HEK293 (cell line): Measurements from ENCODE around the gene THOC3.
A peak's percentile ranks its signal among the peaks of the same experiment; 100 is the strongest.
"Not testable (repeated sequence)": the region's sequence is repeated elsewhere in the genome, so short reads cannot be mapped to it uniquely, and the experiment has no call there.

Source experiments
- CTCF ChIA-PET: fragments of 350-600 bp; formaldehyde crosslinking; extraction: SDS; loops from one replicate; lab custom pipeline; 2021; ENCODE audit warnings: antibody characterized with exemption; lab: Yijun Ruan, JAX
- POLR2A ChIA-PET: fragments of 300-600 bp; formaldehyde crosslinking; extraction: SDS; loops from one replicate; lab custom pipeline; 2020; ENCODE audit warnings: antibody characterized with exemption, inconsistent platforms; lab: Yijun Ruan, JAX
- H3K27ac ChIP-seq: fragments of 200-500 bp; sonication (Bioruptor generic); 2 replicates; pipeline ENCODE4 v1.5.1; 2014; ENCODE audit warnings: low read depth, low read length, control low read depth, inconsistent platforms; ENCODE audit errors: extremely low read depth
- H3K36me3 ChIP-seq, 2 experiments: fragments of 200-500 bp in 1 of 2; sonication (Bioruptor generic) in 1 of 2; 1 replicate in 1 of 2; 2 replicates in 1 of 2; pipeline ENCODE4 v1.5.1; 2014 to 2017; ENCODE audit warnings: inconsistent platforms in 2 of 2, low read length in 2 of 2; ENCODE audit not compliant: control insufficient read depth in 2 of 2, insufficient read depth in 1 of 2
- H3K4me1 ChIP-seq: fragments of 200-500 bp; sonication (Bioruptor generic); 2 replicates; pipeline ENCODE4 v1.5.1; 2014; ENCODE audit warnings: mild to moderate bottlenecking, low read length, inconsistent platforms; ENCODE audit not compliant: control insufficient read depth, insufficient read depth
- H3K4me3 ChIP-seq: 2 replicates; pipeline ENCODE4 v1.5.1; 2011; ENCODE audit warnings: low read depth, mild to moderate bottlenecking, control low read depth, low read length, moderate library complexity
- H3K9me3 ChIP-seq: fragments of 200-500 bp; sonication (Bioruptor generic); 2 replicates; pipeline ENCODE4 v1.5.1; 2014; ENCODE audit warnings: low read depth, low read length, inconsistent platforms; ENCODE audit not compliant: control insufficient read depth, insufficient read depth
- YY1 ChIP-seq: fragments of 450-650 bp; formaldehyde crosslinking; IDR thresholded peaks from 2 replicates; pipeline ENCODE4 v1.5.1; 2018; ENCODE audit warnings: missing biosample characterization, missing genetic modification characterization
- YY2 ChIP-seq: fragments of 450-650 bp; formaldehyde crosslinking; IDR thresholded peaks from 2 replicates; pipeline ENCODE4 v1.5.1; 2016; ENCODE audit warnings: missing biosample characterization, missing genetic modification characterization
- ZBTB20 ChIP-seq: fragments of 450-650 bp; formaldehyde crosslinking; IDR thresholded peaks from 2 replicates; pipeline ENCODE4 v1.5.1; 2016; ENCODE audit warnings: missing biosample characterization, missing genetic modification characterization
- ZNF335 ChIP-seq: fragments of 450-650 bp; formaldehyde crosslinking; conservative IDR thresholded peaks from 2 replicates; pipeline ENCODE4 v1.5.1; 2016; ENCODE audit warnings: missing biosample characterization, missing genetic modification characterization
- TF ChIP-seq, protein P1 (sequence below): fragments of 450-650 bp; formaldehyde crosslinking; optimal IDR thresholded peaks from 2 replicates; pipeline ENCODE3; 2016; ENCODE audit warnings: missing biosample characterization, mild to moderate bottlenecking, missing genetic modification characterization

The THOC3 gene, protein sequence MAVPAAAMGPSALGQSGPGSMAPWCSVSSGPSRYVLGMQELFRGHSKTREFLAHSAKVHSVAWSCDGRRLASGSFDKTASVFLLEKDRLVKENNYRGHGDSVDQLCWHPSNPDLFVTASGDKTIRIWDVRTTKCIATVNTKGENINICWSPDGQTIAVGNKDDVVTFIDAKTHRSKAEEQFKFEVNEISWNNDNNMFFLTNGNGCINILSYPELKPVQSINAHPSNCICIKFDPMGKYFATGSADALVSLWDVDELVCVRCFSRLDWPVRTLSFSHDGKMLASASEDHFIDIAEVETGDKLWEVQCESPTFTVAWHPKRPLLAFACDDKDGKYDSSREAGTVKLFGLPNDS

DNA sequence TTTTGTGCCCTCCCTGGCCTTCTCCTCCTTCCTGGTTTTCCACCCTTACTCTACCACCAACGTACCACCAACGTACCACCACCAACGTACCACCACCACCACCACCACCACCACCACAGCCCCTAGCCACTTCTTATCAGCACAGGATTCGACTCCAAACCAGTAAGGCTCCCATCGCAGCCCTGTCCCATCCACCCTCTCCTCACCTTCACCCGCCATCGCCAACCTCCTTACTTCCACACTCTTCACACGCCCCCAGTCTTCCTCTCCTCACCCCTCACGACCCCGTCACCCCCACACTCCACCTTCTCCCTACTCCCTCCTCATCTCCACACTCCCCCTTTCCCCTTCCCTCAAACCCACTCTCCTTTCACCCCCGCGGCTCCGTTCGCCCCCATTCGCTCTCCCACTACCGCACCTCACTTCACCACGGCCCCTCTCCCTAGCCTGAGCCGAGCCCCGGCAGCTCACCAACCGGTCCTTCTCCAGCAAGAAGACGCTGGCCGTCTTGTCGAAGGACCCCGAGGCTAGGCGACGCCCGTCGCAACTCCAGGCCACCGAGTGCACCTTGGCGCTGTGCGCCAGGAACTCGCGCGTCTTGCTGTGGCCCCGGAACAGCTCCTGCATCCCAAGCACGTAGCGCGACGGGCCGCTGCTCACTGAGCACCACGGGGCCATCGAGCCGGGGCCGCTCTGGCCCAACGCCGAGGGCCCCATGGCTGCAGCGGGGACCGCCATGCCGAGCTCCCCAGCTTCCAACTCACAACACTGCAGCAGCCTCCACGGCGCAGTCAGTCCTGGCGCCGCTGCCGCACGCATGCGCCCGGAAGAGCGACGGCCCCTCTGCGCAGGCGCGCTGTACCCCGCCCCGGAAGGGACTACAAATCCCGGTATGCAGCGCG, at the start of gene THOC3:
TSS of gene THOC3 (minus strand) at position 845 of the 902 bp plus-strand sequence. CDS start at position 738, 107 bp downstream.
- H3K4me3 ChIP-seq = peak within 1 kb of the TSS; percentile 66
- TF ChIP-seq, protein P1, sequence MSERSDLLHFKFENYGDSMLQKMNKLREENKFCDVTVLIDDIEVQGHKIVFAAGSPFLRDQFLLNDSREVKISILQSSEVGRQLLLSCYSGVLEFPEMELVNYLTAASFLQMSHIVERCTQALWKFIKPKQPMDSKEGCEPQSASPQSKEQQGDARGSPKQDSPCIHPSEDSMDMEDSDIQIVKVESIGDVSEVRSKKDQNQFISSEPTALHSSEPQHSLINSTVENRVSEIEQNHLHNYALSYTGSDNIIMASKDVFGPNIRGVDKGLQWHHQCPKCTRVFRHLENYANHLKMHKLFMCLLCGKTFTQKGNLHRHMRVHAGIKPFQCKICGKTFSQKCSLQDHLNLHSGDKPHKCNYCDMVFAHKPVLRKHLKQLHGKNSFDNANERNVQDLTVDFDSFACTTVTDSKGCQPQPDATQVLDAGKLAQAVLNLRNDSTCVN (tag by site-specific recombination) = peak; percentile 45
- peak; percentile 35; the same call in 1 of the 2 replicates for TF ChIP-seq ZBTB20 (tag by site-specific recombination)
- TF ChIP-seq ZNF335 (tag by site-specific recombination) = peak; percentile 85
- 0 out of 2 replicates have a peak, but pooled peaks have one; percentile 20 for TF ChIP-seq YY2 (tag by site-specific recombination)
- TF ChIP-seq YY1 (tag by site-specific recombination) = peak; percentile 38; the same call in 1 of the 2 replicates
- CTCF ChIA-PET, H3K9me3 ChIP-seq, POLR2A ChIA-PET, H3K36me3 ChIP-seq, H3K4me1 ChIP-seq: not testable (repeated sequence)
- H3K27ac ChIP-seq = peak within 1 kb of the TSS; percentile 12; the same call in 1 of the 2 replicates

DNA sequence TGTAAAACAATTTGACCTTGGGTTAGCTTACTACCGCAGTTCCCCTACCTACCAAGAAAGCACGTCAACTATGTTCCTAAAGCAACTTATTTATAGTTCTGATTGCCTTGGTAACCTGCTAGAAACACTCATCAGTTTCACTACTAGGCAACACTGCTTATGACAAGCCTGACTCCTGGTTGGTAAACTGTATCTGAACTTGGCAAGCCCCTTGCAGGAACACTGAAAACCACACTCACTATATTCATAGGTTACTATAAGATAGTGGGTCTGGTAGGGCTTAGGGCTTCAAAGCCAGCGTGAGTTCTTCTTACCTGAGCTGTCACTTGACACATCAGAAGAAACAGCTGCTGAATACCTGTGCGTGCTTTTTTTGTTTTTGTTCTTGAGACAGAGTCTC, 49.2 kb upstream of the THOC3 start:
- H3K36me3 ChIP-seq, H3K27ac ChIP-seq, H3K4me3 ChIP-seq, CTCF ChIA-PET, H3K4me1 ChIP-seq, POLR2A ChIA-PET, H3K9me3 ChIP-seq: not testable (repeated sequence)

DNA sequence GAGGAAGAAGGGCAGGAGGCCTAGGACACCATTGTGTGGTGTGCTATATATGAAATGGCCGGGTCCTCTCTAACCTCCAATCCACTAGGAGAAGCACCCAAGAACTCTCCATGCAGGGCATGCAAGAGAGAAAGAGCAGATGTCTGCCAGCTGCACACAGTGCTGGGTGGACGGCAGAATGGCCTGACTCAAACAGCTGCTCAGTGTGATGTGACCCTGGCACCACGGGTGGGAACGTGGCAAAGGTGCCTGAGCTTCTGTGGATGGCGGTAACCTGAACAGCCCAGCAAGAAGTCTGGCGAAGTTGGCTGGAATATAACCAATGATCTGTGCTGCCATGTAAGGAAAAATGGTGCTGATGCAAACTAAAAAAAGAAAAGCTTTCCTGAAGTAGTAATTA, 46.2 kb upstream of the THOC3 start:
- CTCF ChIA-PET, H3K4me1 ChIP-seq, H3K36me3 ChIP-seq, H3K9me3 ChIP-seq, POLR2A ChIA-PET, H3K27ac ChIP-seq, H3K4me3 ChIP-seq: not testable (repeated sequence)

DNA sequence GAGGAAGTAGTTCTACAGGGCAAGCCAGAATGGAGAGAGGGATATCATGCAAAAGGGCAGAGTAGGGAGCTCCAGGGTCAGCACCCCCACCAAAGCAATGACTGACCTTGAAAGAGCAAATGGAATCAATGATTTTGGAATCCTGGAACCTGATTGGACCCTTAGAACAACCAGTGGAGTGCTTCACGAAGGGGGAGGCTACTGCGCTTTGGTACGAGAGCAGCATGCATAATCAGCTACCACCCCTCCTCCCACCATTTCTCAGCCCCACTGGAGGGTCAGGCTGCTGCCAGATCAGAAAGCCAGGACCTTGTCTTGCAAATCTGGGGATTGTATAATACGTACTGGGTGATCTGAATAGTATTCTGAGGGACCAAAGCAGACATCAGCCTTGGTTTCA, 43.0 kb upstream of the THOC3 start:
- H3K4me3 ChIP-seq, H3K9me3 ChIP-seq, H3K27ac ChIP-seq, POLR2A ChIA-PET, H3K36me3 ChIP-seq, CTCF ChIA-PET, H3K4me1 ChIP-seq: not testable (repeated sequence)

DNA sequence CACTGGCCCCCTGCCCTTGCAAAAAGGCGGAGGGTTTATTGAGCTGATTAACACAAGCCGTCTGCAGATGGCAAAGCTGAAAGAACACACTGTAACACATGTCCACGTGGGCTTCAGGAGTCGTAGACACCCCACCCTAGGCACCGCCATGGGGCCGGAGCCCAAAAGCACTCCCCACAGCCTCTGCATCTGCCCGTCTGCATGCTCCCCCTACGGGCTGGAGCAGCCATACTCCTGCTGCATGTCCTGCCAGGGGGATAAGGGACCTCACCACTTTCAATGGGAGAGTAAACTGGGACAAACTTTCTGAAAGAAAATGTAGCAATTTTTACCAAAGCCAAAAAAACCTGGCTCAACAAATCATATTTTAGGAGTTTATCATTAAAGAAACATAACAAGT, 42.1 kb upstream of the THOC3 start:
- POLR2A ChIA-PET, H3K27ac ChIP-seq, H3K4me3 ChIP-seq, H3K4me1 ChIP-seq, H3K9me3 ChIP-seq, CTCF ChIA-PET, H3K36me3 ChIP-seq: not testable (repeated sequence)

DNA sequence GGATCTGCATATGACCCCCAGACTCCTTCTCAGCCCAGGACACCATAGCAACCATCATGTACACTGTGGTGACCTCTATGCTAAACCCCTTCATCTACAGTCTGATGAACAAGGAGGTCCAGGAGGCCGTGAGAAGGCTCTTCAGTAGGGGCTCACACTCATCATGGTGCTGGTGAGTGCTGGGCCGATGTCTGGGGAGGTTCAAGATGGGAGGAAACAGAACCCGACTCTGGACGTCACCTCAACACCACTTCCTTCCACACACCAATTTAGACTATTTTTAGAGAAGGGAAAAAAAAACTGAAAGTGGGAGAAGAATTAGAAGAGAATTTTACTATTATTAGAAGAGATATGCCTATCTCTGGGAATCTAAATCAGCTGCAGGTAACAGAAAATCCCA, 39.1 kb upstream of the THOC3 start:
- CTCF ChIA-PET, H3K4me1 ChIP-seq, POLR2A ChIA-PET, H3K27ac ChIP-seq, H3K36me3 ChIP-seq, H3K9me3 ChIP-seq, H3K4me3 ChIP-seq: not testable (repeated sequence)

DNA sequence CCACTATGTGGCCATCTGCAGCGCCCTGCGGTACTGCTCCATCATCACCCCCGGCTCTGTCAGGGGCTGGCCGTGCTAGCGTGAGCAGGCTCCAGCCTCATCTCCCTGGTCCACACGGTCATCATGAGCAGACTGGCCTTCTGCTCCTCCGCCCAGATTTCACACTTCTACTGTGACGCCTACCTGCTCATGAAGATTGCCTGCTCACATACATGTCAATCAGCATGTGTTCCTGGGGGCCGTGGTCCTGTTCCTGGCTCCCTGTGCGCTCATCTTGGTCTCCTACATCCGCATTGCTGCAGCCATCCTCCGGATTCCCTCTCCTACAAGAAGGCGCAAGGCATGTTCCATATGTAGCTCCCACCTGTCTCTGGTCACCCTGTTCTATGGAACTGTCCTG, 38.7 kb upstream of the THOC3 start:
- H3K4me1 ChIP-seq, H3K36me3 ChIP-seq, POLR2A ChIA-PET, H3K27ac ChIP-seq, H3K9me3 ChIP-seq, H3K4me3 ChIP-seq: not testable (repeated sequence)
- CTCF ChIA-PET = interaction anchor here (0.6 kb wide), 1 partner anchor 358 kb away, joined by 3 read pairs; no protein-coding TSS in a partner anchor

DNA sequence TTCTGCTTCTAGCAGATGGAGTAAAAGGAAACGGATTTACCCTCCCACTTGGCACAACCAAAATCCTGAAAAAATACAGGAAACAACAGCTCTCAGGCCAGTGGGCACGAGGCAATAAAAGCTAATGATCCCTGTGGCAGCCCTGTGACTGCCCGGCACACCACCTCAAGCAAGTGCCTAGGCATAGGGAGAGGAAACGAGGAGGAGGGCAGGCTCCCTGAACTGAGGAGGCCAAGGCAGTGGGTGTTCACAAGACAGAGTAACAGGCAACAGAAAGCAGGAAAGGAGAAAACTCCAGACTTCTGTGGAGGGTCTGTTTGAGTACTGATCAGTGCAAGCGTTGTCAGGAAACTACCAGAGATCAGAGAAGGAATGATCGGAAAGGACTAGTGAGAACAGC, 29.9 kb upstream of the THOC3 start:
- CTCF ChIA-PET, H3K4me1 ChIP-seq, H3K36me3 ChIP-seq, POLR2A ChIA-PET, H3K27ac ChIP-seq, H3K9me3 ChIP-seq, H3K4me3 ChIP-seq: not testable (repeated sequence)

DNA sequence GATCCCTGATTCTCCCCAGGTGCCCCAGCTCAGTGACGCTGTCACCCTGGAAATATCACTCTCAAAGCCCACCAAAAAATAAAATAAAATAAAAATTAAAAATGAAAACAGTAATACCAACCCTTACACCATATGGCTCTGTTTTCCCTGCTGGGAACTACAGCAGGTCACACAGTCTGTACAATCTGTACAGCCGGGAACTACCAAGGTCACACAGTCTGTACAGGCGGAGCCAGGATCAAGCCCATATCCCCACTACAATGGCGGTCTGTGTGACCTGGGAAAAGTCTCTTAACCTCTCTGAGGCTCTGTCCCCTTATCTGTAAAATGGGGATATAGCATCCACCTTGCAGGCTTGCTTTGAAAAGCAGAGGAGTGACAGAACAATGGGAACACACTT, 29.4 kb upstream of the THOC3 start:
- H3K9me3 ChIP-seq, H3K4me1 ChIP-seq, POLR2A ChIA-PET, H3K4me3 ChIP-seq, H3K27ac ChIP-seq, CTCF ChIA-PET, H3K36me3 ChIP-seq: not testable (repeated sequence)
